WTC11 (cell line): ENCODE measurements around the gene NBEA.

Experiments
- FOXP1 ChIP-seq: sonication (generic); formaldehyde crosslinking; IDR thresholded peaks from 2 replicates; pipeline ENCODE4 v1.8.0; 2022; ENCODE audit warnings: missing genetic modification reagents, mild to moderate bottlenecking, moderate library complexity, borderline replicate concordance
- JUN ChIP-seq: sonication (generic); formaldehyde crosslinking; IDR thresholded peaks from 2 replicates; pipeline ENCODE4 v1.8.0; 2023; ENCODE audit warnings: mild to moderate bottlenecking, missing genetic modification reagents
- SMAD4 ChIP-seq: sonication (generic); formaldehyde crosslinking; IDR thresholded peaks from 2 replicates; pipeline ENCODE4 v1.8.0; 2022; ENCODE audit warnings: mild to moderate bottlenecking, missing genetic modification reagents
- SP1 ChIP-seq: sonication (generic); formaldehyde crosslinking; conservative IDR thresholded peaks from 2 replicates; pipeline ENCODE4 v1.8.1; 2022; ENCODE audit warnings: missing genetic modification reagents
- TCF7 ChIP-seq: sonication (generic); formaldehyde crosslinking; IDR thresholded peaks from 2 replicates; pipeline ENCODE4 v1.8.0; 2022; ENCODE audit warnings: mild to moderate bottlenecking, low read depth, missing genetic modification reagents, moderate library complexity
- TEAD1 ChIP-seq: sonication (generic); formaldehyde crosslinking; IDR thresholded peaks from 2 replicates; pipeline ENCODE4 v1.8.0; 2022; ENCODE audit warnings: mild to moderate bottlenecking, missing genetic modification reagents
- ZBTB21 ChIP-seq: sonication (generic); formaldehyde crosslinking; IDR thresholded peaks from 2 replicates; pipeline ENCODE4 v1.8.1; 2023; ENCODE audit warnings: mild to moderate bottlenecking, missing genetic modification reagents, borderline replicate concordance
- TF ChIP-seq, protein P1 (sequence below): sonication (generic); formaldehyde crosslinking; IDR thresholded peaks from 2 replicates; pipeline ENCODE4 v1.8.0; 2022; ENCODE audit warnings: mild to moderate bottlenecking, missing genetic modification reagents
- TF ChIP-seq, protein P2 (sequence below): fragments of 200-600 bp; IDR thresholded peaks from 2 replicates; pipeline ENCODE4 v1.8.0; 2022; ENCODE audit warnings: antibody characterized with exemption
- TF ChIP-seq, protein P3 (sequence below): sonication (generic); formaldehyde crosslinking; IDR thresholded peaks from 2 replicates; pipeline ENCODE4 v1.8.0; 2022; ENCODE audit warnings: mild to moderate bottlenecking, missing genetic modification reagents
- TF ChIP-seq, protein P4 (sequence below): sonication (generic); formaldehyde crosslinking; conservative IDR thresholded peaks from 2 replicates; pipeline ENCODE4 v1.8.1; 2022; ENCODE audit warnings: mild to moderate bottlenecking, missing genetic modification reagents
- TF ChIP-seq, protein P5 (sequence below): sonication (generic); formaldehyde crosslinking; IDR thresholded peaks from 2 replicates; pipeline ENCODE4 v1.8.1; 2022; ENCODE audit warnings: low read depth, mild to moderate bottlenecking, moderate library complexity, missing genetic modification reagents, borderline replicate concordance
- TF ChIP-seq, protein P6 (sequence below): sonication (generic); formaldehyde crosslinking; IDR thresholded peaks from 2 replicates; pipeline ENCODE4 v1.8.1; 2023; ENCODE audit warnings: mild to moderate bottlenecking, missing genetic modification reagents, moderate library complexity
- TF ChIP-seq, protein P7 (sequence below): sonication (generic); formaldehyde crosslinking; IDR thresholded peaks from 2 replicates; pipeline ENCODE4 v1.8.0; 2022; ENCODE audit warnings: mild to moderate bottlenecking, missing genetic modification reagents

DNA sequence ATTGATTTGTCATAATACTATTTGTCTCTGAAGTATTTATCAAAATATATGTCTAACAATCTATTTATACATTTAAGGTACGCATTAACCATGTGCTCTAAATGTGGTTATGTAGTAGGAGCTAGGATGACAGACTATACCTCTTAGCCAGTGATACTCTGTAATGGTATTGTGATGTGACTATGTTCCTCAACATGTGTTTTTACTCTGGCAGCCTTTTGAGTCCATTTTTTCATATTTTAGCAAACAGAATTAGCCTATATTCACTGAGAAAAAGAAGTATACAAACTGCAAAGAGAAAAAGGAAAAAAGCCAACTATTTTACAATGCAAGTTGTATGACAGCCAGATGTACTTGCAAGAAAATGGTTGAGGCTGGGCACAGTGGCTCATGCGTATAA is 507.8 kb downstream of the NBEA start:
- TF ChIP-seq JUN (CRISPR knock-in tag) = no peak
- TF ChIP-seq, protein P1, sequence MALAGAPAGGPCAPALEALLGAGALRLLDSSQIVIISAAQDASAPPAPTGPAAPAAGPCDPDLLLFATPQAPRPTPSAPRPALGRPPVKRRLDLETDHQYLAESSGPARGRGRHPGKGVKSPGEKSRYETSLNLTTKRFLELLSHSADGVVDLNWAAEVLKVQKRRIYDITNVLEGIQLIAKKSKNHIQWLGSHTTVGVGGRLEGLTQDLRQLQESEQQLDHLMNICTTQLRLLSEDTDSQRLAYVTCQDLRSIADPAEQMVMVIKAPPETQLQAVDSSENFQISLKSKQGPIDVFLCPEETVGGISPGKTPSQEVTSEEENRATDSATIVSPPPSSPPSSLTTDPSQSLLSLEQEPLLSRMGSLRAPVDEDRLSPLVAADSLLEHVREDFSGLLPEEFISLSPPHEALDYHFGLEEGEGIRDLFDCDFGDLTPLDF (CRISPR knock-in tag) = no peak
- TF ChIP-seq, protein P2, sequence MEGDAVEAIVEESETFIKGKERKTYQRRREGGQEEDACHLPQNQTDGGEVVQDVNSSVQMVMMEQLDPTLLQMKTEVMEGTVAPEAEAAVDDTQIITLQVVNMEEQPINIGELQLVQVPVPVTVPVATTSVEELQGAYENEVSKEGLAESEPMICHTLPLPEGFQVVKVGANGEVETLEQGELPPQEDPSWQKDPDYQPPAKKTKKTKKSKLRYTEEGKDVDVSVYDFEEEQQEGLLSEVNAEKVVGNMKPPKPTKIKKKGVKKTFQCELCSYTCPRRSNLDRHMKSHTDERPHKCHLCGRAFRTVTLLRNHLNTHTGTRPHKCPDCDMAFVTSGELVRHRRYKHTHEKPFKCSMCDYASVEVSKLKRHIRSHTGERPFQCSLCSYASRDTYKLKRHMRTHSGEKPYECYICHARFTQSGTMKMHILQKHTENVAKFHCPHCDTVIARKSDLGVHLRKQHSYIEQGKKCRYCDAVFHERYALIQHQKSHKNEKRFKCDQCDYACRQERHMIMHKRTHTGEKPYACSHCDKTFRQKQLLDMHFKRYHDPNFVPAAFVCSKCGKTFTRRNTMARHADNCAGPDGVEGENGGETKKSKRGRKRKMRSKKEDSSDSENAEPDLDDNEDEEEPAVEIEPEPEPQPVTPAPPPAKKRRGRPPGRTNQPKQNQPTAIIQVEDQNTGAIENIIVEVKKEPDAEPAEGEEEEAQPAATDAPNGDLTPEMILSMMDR = no peak
- no peak for TF ChIP-seq SMAD4 (CRISPR knock-in tag)
- TF ChIP-seq, protein P3, sequence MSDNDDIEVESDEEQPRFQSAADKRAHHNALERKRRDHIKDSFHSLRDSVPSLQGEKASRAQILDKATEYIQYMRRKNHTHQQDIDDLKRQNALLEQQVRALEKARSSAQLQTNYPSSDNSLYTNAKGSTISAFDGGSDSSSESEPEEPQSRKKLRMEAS (CRISPR knock-in tag) = no peak
- TF ChIP-seq, protein P4, sequence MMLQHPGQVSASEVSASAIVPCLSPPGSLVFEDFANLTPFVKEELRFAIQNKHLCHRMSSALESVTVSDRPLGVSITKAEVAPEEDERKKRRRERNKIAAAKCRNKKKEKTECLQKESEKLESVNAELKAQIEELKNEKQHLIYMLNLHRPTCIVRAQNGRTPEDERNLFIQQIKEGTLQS (CRISPR knock-in tag) = no peak
- TF ChIP-seq, protein P5, sequence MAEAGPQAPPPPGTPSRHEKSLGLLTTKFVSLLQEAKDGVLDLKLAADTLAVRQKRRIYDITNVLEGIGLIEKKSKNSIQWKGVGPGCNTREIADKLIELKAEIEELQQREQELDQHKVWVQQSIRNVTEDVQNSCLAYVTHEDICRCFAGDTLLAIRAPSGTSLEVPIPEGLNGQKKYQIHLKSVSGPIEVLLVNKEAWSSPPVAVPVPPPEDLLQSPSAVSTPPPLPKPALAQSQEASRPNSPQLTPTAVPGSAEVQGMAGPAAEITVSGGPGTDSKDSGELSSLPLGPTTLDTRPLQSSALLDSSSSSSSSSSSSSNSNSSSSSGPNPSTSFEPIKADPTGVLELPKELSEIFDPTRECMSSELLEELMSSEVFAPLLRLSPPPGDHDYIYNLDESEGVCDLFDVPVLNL (CRISPR knock-in tag) = no peak
- no peak for TF ChIP-seq SP1 (CRISPR knock-in tag)
- no peak for TF ChIP-seq TCF7 (CRISPR knock-in tag)
- TF ChIP-seq FOXP1 = no peak
- TF ChIP-seq, protein P6, sequence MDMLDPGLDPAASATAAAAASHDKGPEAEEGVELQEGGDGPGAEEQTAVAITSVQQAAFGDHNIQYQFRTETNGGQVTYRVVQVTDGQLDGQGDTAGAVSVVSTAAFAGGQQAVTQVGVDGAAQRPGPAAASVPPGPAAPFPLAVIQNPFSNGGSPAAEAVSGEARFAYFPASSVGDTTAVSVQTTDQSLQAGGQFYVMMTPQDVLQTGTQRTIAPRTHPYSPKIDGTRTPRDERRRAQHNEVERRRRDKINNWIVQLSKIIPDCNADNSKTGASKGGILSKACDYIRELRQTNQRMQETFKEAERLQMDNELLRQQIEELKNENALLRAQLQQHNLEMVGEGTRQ (CRISPR knock-in tag) = no peak
- TF ChIP-seq, protein P7, sequence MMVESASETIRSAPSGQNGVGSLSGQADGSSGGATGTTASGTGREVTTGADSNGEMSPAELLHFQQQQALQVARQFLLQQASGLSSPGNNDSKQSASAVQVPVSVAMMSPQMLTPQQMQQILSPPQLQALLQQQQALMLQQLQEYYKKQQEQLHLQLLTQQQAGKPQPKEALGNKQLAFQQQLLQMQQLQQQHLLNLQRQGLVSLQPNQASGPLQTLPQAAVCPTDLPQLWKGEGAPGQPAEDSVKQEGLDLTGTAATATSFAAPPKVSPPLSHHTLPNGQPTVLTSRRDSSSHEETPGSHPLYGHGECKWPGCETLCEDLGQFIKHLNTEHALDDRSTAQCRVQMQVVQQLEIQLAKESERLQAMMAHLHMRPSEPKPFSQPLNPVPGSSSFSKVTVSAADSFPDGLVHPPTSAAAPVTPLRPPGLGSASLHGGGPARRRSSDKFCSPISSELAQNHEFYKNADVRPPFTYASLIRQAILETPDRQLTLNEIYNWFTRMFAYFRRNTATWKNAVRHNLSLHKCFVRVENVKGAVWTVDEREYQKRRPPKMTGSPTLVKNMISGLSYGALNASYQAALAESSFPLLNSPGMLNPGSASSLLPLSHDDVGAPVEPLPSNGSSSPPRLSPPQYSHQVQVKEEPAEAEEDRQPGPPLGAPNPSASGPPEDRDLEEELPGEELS (CRISPR knock-in tag) = no peak
- no peak for TF ChIP-seq TEAD1 (CRISPR knock-in tag)
- TF ChIP-seq ZBTB21 (CRISPR knock-in tag) = no peak
